Endothelial cell (in vitro differentiated cells): ENCODE data around the gene HEBP2. TPM values are rescaled to one million over a fixed set of nuclear protein-coding genes. Genes with fewer than 3 reads are reported as not detected.

ENCODE experiments used
- DNase-seq: peaks from one replicate; pipeline ENCODE4 v3.0.0; 2021; ENCODE audit warnings: low spot score
- H3K27ac Mint-ChIP-seq: one replicate; pipeline ENCODE4 v1.8.0; 2021; ENCODE audit warnings: mixed read lengths, inconsistent platforms; ENCODE audit not compliant: unreplicated experiment
- H3K27me3 Mint-ChIP-seq: one replicate; pipeline ENCODE4 v1.8.0; 2021; ENCODE audit warnings: mild to moderate bottlenecking, moderate library complexity, mixed read lengths, inconsistent platforms; ENCODE audit not compliant: unreplicated experiment
- H3K36me3 Mint-ChIP-seq: one replicate; pipeline ENCODE4 v1.8.0; 2021; ENCODE audit warnings: mild to moderate bottlenecking, low read depth, mixed read lengths, inconsistent platforms; ENCODE audit not compliant: unreplicated experiment
- H3K4me1 Mint-ChIP-seq: one replicate; pipeline ENCODE4 v1.8.0; 2021; ENCODE audit warnings: mild to moderate bottlenecking, mixed read lengths, inconsistent platforms; ENCODE audit not compliant: unreplicated experiment
- H3K4me3 Mint-ChIP-seq: one replicate; pipeline ENCODE4 v1.8.0; 2021; ENCODE audit warnings: mild to moderate bottlenecking, mixed read lengths, inconsistent platforms; ENCODE audit not compliant: unreplicated experiment
- H3K9me3 Mint-ChIP-seq: one replicate; pipeline ENCODE4 v1.8.0; 2021; ENCODE audit warnings: mixed read lengths, inconsistent platforms; ENCODE audit not compliant: unreplicated experiment
- total RNA-seq: library from RNA; stranded (reverse); fragmentation: NEBNext Ultra II Directional; extraction: Animal tissue kit (Norgen Biotek cat#: 25700); gene quantifications from one replicate; pipeline ENCODE4 v1.2.1, GENCODE V29; 2021; ENCODE audit not compliant: unreplicated experiment
- TF ChIP-seq, protein P1 (sequence below): fragments of 200-600 bp; sonication (generic); IDR thresholded peaks from one replicate; pipeline ENCODE4 v1.5.0; 2021; ENCODE audit warnings: antibody characterized with exemption; ENCODE audit not compliant: unreplicated experiment

Gene HEBP2
- total RNA-seq, 1 donor from 2014 or later, result 30.1 TPM

DNA sequence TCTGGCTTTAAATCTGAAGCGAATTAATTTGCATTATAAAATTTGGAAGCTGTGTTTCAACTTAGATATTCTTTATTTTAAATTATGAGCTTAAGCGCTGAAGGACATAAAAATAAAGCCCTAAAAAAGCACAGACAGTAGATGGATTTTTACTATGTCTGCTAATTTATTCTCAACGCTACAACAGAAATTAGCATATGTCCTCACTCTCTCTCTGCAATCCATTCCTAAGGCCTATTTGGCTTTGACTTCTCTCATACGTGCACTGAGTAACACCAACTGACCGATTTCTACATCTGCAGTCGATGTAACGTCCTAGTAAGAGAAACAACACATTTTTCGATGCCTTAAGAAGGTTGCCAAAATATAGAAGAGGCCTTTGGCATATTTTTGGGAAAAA is 23.7 kb downstream of the HEBP2 start:
- H3K9me3 Mint-ChIP-seq, result no peaks in the 10 kb centered on the region
- peaks cover 6% of the 10 kb centered on the region for H3K27me3 Mint-ChIP-seq
- no peak overlapping the region for H3K27ac Mint-ChIP-seq

DNA sequence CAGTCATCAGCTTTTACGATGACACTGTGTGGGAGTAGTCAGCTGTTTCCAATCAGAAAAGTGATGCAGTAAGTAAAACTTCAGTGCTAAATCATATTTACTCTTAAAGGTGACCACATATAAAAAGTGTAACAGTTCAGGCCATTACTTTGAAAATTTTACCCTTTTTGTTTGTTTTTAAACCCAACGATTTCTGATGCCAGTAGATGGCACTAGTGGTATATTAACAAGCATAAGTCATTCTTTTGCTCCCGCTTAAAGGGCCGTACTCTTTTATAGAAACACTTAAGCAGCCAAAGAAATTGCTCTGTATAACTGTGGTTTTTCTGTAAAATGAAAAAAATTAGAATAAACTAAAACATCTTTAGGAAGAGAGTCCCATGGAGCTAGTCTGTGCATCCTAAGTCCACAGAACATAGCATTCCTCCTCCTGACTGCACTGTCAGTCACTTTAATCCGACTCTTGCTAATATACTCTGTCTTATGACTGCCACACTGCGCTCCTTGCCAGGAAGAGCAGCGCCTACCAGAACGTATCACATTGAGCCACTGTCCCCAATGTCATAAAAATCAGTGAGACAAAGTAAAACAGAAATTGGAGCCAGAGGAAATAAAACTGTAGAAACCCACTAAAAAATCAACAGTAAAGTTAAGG is 25.0 kb downstream of the HEBP2 start:
- H3K4me3 Mint-ChIP-seq, result peak overlapping the region; percentile 24
- H3K27ac Mint-ChIP-seq, result peak overlapping the region; percentile 89
- TF ChIP-seq, protein P1, sequence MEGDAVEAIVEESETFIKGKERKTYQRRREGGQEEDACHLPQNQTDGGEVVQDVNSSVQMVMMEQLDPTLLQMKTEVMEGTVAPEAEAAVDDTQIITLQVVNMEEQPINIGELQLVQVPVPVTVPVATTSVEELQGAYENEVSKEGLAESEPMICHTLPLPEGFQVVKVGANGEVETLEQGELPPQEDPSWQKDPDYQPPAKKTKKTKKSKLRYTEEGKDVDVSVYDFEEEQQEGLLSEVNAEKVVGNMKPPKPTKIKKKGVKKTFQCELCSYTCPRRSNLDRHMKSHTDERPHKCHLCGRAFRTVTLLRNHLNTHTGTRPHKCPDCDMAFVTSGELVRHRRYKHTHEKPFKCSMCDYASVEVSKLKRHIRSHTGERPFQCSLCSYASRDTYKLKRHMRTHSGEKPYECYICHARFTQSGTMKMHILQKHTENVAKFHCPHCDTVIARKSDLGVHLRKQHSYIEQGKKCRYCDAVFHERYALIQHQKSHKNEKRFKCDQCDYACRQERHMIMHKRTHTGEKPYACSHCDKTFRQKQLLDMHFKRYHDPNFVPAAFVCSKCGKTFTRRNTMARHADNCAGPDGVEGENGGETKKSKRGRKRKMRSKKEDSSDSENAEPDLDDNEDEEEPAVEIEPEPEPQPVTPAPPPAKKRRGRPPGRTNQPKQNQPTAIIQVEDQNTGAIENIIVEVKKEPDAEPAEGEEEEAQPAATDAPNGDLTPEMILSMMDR, result peak; percentile 30
- peaks cover 45% of the 10 kb centered on the region for H3K4me1 Mint-ChIP-seq
- no peaks in the 10 kb centered on the region for H3K9me3 Mint-ChIP-seq
- H3K36me3 Mint-ChIP-seq, result peaks cover 44% of the 10 kb centered on the region
- peaks cover 6% of the 10 kb centered on the region for H3K27me3 Mint-ChIP-seq
- no peak for DNase-seq

More for the DNA sequence above, 23.7 kb downstream of the HEBP2 start:
- Mint-ChIP-seq H3K4me1 (peaks cover 43% of the 10 kb centered on the region), H3K36me3 (peaks cover 40% of the 10 kb centered on the region), H3K4me3 (no peak overlapping the region)
- TF ChIP-seq, protein P1, result no peak
- DNase-seq, result no peak

DNA sequence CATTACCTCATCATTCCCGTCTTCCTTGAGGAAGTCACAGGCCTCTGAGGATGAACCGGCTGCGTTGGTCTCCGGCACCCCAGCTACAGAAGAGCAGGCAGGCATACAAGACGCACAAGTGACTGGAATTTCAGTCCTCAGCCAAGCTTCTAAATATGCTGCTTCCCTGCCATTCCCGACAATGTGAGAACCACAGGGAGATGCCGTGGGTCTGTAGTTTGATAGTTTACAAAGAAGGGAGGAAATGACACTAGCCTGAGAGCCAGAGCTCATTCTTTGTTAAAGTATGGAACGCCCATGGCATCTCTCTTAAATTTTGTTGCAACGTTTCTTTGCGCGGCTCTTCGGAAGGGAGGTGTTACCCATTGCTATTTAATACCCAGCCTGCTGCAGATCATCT is 25.7 kb downstream of the HEBP2 start:
- DNase-seq, result no peak
- Mint-ChIP-seq H3K4me3 (peak overlapping the region; percentile 29), H3K9me3 (no peaks in the 10 kb centered on the region), H3K27me3 (peaks cover 6% of the 10 kb centered on the region), H3K4me1 (peaks cover 51% of the 10 kb centered on the region), H3K27ac (peak overlapping the region; percentile 89), H3K36me3 (peaks cover 44% of the 10 kb centered on the region)
- TF ChIP-seq, protein P1, result no peak

DNA sequence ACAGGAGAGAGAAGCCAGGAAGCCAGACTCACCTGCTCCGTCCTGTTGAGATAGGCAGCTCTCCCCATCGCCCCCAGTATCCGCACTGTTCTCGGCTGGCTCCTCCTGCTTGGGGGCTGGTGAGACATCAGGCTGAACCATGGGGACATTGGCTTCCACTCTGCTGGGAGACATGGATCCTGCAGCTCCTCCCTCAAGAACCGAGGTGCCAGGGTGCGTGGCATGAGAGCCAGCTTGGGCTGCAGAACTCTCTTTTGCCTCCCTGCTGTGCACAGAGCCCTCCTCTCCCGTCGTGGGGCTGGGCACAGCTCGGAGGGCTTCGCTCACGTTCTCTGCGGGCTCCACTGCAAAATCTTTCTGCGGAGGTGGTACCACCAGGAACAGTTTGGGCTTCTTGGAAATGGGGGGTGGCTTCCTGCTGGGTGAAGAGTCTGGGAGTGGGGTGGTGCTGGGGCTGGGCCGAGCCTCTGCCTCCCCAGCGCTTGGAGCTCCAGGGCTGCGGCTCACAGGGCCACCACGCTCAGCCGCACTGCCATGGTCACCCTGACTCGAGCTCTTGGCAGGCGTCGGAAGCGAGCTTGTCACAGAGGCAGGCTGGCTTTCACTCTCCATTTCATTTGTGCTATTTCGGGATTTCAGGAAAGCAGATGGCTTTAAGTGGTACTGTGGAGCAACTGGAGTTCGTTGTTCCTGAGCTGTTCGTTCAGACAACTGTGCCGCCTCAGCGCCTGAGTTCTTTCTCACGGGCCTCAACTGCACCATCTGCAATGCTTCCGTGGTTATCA is 26.5 kb downstream of the HEBP2 start:
- H3K36me3 Mint-ChIP-seq, result peaks cover 42% of the 10 kb centered on the region
- peak overlapping the region; percentile 89 for H3K27ac Mint-ChIP-seq
- no peak for DNase-seq
- TF ChIP-seq, protein P1, result no peak
- no peak overlapping the region for H3K4me3 Mint-ChIP-seq
- H3K4me1 Mint-ChIP-seq, result peaks cover 53% of the 10 kb centered on the region
- H3K27me3 Mint-ChIP-seq, result peaks cover 6% of the 10 kb centered on the region
- H3K9me3 Mint-ChIP-seq, result no peaks in the 10 kb centered on the region
